ENCODE measurements around the gene RB1.

The RB1 gene

DNA sequence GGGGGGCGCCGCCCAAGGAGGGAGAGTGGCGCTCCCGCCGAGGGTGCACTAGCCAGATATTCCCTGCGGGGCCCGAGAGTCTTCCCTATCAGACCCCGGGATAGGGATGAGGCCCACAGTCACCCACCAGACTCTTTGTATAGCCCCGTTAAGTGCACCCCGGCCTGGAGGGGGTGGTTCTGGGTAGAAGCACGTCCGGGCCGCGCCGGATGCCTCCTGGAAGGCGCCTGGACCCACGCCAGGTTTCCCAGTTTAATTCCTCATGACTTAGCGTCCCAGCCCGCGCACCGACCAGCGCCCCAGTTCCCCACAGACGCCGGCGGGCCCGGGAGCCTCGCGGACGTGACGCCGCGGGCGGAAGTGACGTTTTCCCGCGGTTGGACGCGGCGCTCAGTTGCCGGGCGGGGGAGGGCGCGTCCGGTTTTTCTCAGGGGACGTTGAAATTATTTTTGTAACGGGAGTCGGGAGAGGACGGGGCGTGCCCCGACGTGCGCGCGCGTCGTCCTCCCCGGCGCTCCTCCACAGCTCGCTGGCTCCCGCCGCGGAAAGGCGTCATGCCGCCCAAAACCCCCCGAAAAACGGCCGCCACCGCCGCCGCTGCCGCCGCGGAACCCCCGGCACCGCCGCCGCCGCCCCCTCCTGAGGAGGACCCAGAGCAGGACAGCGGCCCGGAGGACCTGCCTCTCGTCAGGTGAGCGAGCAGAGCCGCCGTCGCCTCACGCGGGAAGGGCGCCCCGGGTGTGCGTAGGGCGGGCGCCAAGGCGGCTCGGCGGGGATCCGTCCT lies at the start of gene RB1:
Gene RB1, plus strand, starts transcription at position 393 of the 784 bp plus-strand sequence. Its CDS starts 162 bp downstream, at position 555.
- peak; percentile 51 for DNase-seq

DNA sequence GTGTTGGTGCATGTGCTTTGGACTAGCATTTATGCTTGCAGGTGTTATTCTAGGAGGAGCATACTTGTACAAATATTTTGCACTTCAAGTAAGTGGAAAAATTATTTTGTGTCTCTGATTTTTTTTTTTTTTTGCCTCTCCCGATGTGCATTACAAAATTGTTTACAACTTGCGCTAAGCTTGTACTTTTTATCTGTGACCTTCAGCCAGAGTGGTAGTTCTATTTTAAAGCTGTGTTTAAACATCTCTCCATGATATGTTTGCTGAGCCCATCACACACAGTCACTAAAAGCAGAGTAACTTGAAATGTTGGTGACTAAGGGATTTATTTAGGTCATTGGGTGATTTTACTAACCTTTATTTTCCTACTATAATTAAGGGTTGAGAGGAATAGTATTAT lies 49.7 kb upstream of the RB1 start:
- no peak for DNase-seq

DNA sequence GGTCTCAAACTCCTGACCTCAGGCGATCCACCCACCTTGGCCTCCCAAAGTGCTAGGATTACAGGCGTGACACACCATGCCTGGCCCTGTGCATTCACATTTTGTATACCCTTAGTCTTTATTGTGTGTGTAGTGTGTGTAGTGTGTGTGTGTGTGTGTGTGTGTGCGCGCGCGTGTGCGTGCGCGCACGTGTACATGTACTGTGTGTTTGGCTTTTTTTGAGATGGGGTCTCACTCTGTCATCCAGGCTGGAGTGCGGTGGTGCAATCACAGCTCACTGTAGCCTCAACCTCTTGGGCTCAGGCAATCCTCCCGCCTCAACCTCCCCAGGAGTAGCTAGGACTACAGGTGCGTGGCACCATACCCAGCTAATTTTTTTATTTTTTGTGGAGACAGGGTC lies 48.5 kb upstream of the RB1 start:
- DNase-seq: no peak

DNA sequence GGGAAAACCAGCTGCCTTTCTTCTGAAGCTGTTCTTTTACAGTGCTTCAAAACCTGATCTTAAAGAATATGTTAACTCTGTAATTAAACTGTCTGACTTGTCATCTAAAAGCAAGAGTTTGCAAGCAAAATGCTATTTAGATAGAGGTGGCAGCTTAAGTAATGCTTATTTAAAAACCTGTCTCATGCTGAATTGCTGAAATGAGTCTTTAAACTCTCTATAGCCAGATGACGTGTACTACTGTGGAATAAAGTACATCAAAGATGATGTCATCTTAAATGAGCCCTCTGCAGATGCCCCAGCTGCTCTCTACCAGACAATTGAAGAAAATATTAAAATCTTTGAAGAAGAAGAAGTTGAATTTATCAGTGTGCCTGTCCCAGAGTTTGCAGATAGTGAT lies 47.6 kb upstream of the RB1 start:
- DNase-seq: no peak

DNA sequence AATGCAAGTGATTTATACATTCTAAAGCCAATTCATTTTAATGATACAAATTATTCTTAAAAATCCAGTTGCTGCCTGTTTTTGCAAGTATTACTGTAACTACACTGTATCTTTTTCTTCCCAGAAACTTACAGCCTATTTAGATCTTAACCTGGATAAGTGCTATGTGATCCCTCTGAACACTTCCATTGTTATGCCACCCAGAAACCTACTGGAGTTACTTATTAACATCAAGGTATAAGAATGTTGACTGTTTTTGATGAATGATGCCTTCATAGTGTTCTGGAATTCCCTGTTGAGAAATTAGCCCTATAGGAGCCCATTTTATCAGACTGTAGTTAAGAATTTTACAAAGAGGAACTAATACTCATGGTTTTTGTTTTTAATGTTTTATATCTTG lies 45.5 kb upstream of the RB1 start:
- DNase-seq: no peak

DNA sequence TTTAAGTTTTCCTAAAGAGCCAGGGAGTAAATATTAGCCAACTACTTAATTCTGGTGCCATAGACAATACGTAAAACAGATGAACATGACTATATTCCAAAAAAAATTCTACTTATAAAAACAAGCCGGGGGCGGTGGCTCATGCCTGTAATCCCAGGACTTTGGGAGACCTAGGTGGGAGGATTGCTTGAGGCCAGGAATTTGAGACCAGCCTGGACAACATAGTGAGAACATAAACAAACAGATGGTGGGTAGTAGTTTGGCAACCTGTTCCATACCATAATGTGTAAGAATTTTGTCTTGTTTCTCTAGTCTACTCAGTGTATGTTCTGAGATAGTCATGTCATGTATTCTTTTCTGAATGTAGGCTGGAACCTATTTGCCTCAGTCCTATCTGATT lies 45.1 kb upstream of the RB1 start:
- no peak for DNase-seq

DNA sequence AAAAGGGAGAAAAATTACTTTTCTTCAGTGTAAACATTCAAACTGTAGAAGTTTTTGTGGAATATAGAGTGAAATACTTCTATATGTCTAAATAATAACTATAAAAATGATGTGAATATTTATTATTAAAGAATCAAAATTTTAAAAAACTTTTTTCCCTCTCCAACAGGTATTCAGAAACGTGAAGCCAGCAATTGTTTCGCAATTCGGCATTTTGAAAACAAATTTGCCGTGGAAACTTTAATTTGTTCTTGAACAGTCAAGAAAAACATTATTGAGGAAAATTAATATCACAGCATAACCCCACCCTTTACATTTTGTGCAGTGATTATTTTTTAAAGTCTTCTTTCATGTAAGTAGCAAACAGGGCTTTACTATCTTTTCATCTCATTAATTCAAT lies 42.6 kb upstream of the RB1 start:
- DNase-seq: no peak

DNA sequence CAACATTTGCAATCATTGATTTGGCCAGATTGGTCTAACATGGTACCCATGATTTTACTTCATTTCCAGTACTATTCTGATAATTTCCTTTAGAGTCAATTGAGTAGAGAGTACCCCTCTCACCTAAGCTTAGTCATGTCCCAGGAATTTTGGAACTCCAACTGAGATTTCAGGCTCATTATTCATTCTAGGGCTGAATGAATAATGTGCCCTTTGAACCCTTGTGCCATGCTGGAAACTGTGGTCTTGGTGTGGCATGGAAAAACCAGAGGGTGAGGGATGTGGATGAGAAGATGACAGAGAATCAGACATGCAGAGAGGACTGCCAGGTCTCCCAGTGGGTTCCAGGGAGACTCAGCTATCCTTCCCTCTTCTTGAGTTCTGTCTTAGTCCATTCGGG lies 40.4 kb upstream of the RB1 start:
- DNase-seq: no peak

DNA sequence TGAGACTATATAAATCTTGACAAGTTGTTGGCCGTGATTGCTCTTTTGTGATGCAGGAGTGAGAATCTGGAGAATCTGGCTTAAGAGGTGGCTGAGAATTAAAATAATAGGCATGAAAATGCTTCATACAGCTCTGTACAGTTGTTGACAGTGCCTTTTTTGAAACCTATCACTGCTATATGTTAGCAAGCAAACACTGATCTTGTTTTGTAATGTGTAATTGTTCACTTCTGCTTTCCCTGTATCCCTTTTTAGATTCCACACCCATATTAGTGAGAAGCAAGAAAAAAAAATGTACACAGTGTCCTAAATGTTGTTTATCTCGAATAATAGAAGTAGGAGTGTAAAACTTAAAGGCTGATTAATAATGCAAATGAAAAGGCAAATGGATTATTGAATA lies 39.5 kb upstream of the RB1 start:
- no peak for DNase-seq

DNA sequence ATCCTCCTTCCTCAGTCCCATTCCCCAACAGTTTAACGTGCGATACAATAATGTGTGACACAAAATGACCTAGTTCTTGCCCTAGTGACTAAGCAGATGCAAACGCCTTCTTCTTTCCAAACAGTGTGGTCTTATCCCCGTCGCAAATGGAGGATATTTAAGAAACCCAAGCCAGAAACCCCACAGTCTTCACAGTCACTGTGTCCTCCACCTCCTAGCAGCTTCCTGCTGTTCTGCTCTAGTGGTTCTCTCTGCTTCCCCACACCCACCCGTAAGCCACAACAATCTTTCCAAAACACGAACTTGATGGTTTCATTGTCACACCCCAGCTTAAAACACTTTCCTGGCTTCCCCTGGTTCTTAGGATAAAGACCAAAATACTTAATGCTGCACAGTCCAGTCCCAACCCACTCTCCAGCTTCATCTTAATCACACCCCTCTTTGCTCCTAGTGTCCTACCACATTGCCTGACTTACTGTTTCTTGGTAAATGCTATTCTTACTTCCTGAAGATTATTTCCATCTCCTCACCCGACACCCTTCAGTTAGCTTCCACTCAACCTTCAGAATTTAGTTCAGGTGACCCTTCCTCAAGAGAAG lies 38.2 kb upstream of the RB1 start:
- no peak for DNase-seq

DNA sequence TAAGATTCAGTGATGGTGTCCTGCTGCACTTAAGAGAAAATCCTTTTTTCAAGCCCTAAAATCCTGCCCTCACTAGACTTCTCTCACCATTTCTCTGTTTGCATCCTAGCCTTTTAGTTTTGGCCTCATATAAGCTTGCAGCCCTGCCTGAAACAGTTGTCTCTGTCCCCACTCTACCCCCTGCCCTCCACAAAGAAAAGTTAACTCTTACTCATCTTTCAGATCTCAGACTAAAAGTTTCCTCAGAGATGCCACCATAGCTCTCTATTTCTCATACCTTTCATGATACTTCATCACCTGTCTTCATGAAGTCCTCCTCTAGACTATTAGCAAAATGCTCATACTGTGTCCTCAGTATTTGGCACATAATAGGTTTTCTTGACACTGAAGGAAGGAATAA lies 37.4 kb upstream of the RB1 start:
- no peak for DNase-seq

DNA sequence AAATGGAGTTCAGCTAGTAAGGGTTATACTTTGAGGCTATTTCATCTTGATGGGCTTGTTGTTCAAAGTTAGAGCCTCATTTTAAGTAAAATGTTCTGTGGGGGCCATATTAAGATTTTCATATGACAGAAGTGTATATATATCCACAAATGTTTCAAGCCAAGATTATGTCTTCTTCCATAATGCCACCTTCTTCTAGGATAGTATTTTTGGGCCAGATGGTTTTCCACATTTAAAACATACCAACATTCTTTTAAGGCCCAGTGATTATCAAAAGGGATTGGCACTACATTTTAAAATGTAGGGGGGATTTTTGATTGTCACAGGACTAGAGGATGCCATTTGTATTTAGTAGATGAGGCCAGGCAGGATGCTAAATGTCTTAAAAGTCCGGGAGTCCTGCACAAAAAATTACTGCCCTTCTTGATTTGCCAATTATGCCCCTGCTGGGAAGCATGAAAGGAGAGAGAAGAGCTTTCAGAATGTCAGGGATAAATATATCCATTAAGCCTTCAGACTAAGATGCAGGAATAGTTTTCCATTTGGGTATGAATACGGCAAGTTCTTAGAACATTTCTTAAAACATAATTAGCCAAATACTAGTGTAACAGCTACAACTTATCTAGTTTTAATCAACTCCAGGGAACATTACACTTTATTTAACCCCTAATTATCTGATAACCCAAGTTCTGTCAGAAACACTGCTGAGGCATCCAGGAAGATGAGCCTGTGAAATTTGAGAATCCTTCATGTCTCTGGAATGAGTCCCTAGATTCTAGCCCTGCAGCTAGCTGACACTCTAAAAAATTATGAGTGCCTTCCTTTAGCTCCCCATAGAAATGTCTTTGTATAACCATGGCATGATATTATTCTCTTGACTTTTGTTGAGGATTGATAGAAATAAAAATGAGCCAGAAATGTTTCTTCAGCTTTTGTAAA lies 36.6 kb upstream of the RB1 start:
- DNase-seq: no peak

DNA sequence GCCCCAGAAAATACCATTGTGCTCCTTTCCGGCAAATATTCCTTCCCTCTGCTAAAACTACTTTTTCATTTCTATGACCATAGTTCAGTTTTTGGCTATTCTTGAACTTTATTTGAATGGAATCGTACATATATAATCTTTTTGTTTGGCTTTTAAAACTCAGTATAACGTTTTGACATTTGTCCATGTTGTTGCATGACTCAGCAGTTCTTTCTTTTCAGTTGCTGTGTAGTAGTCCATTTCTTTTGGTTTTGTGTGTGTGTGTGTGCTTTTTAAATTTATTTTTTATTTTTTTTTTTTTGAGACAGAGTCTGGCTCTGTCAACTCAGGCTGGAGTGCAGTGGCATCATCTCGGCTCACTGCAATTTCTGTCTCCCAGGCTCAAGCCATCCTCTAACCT lies 35.5 kb upstream of the RB1 start:
- DNase-seq: no peak

DNA sequence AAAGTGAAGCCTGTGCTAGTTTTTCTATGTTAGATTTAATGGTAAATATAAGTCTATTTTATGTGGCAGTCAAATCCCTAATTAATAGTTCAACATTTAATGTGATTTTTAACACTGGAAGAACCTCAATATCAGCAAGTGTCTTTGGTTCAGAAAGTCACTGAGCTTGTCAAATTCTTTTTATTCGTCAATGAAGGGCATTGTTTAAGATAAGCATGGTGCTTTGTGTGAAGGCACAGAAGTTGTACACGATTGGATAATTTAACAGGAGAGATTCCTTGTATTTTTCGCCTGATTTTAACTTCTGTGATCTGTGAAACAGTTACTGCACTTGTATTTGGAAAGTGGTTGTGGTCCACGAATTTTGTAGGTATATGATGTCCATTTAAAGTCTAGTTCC lies 30.2 kb upstream of the RB1 start:
- no peak for DNase-seq

DNA sequence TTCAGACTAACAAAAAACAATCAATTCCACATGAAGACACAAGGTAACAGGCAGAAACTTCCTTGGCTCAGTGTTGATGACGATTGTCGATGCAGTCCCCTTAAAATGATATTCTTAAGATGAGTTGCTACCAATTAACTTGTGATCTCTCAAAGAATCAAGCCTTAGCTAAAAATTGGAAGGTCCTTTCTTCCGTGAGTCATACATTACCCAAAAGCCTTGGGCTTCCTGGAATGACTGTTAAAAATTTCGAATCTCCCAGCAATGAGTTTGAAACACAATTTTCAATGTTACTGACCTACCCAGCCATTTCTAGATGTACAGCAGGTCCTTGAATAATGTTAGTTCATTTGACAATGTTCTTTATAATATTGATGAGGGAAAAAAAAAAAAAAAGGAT lies 28.0 kb upstream of the RB1 start:
- DNase-seq: no peak

DNA sequence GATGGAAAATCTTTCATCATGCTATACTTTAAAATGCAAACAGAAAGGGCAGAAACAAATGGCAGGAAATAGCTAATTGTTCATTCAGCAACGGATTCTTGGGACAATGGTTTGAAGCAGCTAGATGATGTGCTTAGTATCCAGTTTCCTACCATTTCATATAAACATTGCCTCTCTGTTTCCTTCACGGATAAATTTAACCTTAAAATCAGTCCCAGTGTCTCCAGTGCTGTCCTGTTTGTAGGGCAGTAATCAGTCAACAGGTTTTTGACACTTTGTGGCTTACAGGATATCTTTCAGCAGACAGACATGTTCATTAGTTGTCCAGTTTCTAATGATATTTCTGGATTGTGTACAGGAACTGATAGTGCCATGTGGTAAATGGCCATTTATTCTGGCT lies 24.7 kb upstream of the RB1 start:
- DNase-seq: no peak

DNA sequence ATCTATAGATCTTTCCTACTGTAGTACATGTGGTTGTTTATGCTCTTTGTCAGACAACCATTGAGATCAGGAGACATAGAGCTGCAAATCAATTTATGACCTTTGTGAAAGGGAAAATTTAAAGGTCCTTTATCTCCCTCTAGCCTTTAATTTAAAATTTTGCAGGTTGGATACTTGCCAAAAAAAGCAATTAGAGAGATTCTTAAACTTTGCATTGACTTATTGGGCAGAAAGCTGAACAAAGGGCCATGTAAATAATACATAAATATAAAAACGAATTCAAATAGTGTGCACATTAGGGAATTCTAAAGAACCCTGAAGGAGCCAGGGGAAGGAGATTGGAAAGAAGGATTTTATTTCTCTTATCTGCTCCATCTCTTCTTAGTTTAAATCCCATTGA lies 22.0 kb upstream of the RB1 start:
- no peak for DNase-seq

DNA sequence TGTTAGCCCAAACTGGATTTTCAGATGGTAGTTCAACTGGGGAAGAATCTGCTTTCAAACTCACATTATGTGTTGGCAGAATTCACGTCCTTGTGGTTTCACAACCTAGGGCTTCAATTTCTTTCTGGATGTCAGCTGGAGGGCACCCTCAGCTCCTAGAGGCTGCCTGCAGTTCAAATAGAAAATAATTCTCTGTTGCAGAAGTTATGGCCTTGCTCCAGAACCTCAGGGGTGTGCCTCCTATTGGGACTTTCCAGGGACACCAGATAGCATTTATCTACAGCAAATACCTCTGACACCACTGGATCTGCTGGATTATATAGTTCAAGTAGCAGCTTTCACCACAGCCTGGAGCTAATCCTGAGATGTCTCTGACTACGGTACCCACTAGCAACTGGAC lies 11.8 kb upstream of the RB1 start:
- DNase-seq: no peak

DNA sequence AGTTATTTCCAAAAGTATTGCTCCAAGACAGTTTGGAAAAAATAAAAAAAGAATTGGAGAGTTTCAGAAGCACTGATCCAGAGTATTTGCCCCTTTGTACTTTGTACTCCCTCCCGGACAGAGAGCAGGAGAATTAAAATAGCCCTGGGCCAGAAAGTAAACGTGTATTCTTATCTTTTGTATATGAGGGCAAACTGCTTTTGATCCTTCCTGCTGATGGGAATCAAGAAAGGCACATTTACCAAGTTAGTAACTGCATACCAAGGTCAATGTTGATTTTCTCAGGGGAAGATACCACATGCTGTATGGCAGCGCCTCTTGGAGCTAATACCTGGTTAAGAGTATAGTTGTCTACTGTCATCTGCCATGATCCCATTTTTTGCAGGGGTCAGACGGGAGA lies 10.9 kb upstream of the RB1 start:
- no peak for DNase-seq

DNA sequence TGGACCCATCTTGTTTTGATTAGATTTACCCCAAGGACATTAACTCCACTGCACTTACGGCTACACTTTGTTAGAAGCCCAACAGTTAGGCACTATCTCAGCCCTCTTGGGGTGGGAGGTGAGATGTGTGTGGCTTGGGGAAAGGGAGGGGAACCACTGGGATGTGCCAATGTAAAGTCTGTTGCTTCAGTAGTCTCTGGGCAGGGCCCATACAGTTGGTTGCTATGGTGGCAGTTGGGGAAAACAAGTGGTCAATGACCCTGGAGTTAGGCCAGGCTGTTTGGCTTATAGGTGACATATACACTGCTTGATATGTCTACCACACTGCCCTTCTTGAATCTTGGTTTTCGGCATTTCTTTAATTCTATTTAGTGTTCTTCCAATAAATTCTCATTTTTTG lies 8.9 kb upstream of the RB1 start:
- DNase-seq: no peak

DNA sequence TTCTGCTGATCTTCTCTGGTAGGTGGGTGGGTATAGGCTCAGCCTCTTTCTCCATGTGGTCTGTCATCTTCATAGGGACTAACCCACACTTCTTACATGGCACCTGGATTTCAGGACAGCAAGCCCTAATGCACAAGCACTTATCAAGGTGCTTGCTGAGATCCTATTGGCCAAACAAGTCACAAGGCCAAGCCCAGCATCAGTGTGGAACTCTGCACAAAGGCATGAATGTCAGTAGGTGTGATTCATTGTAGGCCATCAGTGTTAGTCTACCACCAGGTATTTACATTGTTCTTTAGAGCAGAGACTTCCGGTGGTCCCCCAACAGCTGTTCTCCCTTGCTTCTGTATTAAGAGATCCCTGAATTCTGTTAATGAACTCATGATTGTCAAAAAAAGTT lies 8.3 kb upstream of the RB1 start:
- DNase-seq: no peak

DNA sequence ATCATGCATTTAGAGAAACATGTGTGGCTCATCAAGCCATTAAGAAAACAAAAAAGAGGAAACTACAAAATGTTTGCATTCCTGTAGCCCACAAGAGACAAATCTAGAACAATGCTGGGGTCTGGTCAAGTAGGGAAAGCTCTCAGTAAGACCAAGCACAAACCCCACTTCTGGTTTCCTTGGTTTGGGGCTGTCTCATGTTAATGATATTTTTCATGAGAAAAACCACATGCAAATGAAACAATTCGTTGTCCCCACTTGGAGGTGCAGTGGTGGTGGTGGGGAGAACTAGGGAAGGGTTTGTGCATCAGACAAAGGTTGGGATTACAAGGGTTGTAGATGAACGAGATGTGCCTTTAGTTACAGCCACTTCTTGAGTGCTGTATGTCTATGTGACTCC lies 7.0 kb upstream of the RB1 start:
- DNase-seq: no peak

DNA sequence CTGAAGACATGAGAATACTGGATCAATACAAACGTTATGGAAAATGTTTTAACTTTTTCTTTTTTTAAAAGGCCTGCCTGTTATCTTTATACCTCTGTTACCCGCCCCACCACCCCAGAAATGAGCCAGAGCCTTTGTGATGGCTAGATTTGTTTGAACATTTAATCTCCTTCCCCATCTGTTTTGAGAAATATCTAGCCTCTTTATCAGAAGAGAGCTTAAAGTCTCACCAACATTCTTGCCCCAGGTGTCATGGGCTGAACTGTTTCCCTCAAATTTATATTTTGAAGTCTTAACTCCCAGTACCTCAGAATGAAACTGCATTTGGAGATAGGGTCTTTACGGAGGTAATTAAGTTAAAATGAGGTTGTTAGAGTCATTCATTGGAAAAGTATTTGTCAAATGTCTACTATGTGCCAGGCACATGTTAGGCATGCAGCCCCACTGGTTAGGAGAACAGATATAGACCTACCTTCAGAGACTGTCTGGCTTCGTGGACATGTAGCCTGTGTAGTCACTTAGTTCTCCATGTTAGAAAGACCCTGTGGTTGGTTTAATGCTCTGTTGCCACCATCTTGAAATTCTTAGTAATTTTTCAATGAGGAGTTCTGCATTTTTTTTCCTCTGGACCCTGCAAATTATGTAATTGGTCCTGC lies 6.3 kb upstream of the RB1 start:
- no peak for DNase-seq
